ENCODE data around the gene CDH20.
A peak's percentile ranks its signal among the peaks of the same experiment; 100 is the strongest.

Gene CDH20

DNA sequence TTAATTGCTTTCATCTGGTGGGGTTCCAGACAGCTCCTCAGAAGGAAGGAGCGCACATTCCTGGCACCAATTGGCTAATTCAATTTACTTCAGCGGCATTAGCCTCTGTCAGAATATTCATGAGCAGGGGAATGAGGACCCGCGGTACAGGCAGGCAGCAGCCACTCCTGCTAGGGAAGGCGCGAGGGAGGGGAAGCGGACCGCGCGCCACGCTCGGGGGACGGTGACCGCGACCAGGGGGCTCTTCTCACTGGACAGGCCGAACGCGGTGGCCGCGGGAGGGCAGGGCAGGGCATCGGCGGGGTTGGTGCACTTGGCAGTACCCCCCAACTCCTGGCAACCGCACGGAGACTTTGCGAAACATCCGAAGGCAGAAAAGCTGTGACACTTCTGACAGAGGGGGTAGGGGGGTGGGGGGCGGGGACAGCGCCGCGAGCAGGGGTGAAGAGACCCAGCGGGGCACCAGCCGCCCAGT, at the start of gene CDH20:
Gene CDH20, plus strand, starts transcription at position 160 of the 475 bp plus-strand sequence.
- no peak for DNase-seq (ENCODE audit: extremely low read depth in 1 of 2, low read depth in 1 of 2)

DNA sequence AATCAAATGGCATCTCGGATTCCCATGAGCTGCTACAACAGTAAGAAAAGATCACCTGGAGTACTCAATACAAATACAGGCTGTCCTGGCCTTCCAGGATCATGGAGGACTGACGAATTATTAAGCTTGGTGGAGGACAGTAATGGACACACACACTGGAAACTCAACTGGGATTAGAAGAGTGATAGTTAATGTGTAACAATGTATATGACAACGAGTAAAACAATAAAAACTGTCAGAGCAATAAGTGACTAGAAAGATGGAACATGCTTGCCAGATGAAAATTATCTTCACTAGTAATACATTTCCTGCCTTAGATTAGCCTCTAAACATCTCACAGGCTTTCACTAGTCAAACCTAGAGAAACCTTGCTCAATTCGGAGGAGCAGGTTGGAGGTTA, 49.2 kb upstream of the CDH20 start:
- no peak for DNase-seq (ENCODE audit: extremely low read depth in 1 of 2, low read depth in 1 of 2)

DNA sequence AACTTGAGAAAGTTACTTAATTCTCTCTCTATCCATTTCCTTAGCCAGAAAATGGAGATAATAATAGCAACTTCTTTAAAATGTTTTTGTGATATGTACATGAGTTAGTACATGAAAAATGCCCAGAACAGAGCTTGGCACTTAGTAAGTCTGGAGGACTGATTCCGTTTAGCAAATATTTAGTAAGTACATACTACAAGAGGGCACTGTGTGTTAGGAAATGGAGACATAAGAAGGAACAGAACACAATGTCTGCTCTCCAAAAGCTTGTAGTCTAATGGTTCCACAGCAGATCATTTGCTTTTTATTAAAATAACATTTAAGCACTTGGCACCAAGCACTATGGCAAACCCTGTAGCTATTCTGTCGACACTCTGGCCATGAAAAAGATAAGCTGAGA, 47.5 kb upstream of the CDH20 start:
- no peak for DNase-seq (ENCODE audit: extremely low read depth in 1 of 2, low read depth in 1 of 2)

DNA sequence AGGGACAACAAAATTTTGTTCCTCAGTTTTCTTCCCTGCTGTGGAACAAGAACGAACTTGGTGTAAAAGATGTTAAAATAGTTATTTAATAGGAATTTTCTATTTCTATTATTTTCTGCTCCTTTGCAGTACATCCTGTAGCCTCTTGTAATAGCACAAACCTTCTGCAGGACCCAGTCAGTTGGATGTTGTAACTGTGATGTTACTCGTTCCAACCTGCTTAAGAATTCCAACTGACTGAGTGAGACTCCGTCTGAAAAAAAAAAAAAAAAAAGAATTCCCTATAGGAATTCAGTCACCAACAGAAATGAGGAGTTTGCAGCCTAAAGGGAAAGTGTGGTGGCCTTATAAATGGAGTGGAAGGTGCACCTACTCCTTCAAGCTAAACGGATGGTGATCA, 46.4 kb upstream of the CDH20 start:
- no peak for DNase-seq (ENCODE audit: extremely low read depth in 1 of 2, low read depth in 1 of 2)

DNA sequence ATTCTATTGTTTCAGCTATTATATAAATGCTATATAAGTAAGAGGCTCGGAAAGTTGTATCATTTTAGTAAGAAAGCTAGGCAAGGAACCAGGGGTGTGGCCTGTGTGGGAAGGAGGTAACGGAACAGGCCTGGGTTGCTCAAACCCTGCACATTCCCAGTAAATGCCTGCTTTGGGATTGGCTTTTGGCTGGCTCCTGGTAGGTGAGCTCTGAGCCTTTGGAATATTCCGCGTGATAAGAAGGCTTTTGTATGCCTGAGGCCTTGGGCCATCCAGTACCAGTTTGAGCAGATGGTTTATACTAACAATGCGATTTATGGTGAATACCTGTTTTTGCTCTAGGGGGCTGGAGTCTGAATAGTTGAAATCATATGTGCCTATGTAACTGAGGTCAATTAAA, 42.6 kb upstream of the CDH20 start:
- no peak for DNase-seq (ENCODE audit: extremely low read depth in 1 of 2, low read depth in 1 of 2)

DNA sequence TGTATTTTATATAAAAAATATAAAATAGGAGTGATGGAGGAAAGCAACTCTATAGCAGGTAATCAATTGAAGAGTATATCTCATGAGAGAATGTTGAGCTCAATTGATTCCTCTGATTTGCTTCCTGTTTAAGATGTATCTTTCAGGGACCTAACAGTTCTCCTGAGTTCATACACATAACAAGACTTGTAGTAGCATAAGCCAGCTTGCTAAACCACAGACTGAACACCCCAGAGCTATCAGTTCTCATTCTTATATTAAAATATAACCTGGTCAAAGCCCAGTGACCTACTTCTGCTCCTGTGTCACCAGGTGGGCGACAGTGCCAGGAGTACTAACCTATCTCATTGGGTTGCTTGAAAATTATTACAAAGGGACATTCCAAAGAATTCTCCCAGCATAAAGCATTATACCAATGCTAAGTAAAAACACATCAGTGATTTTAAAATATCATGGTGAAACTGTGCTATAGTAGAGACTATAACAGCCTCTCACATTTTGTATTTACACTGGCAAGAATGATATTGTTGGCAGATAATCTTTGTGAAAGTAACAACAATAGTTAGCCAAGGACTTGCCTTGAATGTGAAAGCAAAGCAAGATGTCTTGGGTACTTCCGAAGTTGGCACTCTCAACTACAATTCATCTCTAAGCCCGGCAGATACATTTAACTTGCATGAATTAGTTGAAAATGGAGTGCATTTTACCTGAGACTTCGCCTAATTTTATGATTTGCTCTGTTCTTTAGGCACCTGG, 40.8 kb upstream of the CDH20 start:
- no peak for DNase-seq (ENCODE audit: extremely low read depth in 1 of 2, low read depth in 1 of 2)

DNA sequence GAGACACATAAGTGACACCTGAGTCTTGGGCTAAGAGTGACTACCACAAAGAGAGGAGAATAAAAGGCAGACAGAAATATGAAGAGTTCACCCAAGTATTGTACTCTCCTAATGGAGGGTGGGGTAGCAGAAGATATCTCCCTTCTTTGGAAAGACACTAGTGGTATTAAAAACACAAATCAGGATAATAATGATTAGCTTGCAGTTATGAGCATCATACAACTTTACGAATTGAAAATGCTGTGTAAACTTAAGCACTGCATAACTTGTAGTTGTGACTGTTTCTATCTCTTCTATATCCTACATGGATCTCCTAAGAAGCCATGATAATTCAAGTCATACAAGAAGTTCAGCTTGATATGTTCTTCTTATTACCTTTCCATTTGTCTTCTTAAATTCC, 38.1 kb upstream of the CDH20 start:
- DNase-seq (ENCODE audit: extremely low read depth in 1 of 2, low read depth in 1 of 2) = no peak

DNA sequence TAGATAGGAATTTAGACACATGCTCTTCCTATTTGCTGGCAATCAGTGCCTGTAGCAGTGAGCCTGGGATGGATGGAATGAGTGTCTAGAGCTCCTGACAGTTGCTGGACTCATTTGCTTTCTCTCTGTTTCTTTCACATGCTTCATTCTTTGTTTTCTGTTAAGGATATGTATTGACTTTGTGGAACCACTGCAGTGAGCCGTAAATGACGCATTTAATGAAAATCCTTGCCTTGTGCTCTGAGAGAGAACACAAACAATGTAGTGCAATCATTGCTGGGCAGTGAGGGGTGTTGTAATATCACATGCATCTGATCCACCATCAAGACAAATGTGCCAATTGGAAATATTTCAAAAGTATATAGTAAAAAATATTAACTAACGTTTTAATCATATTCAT, 25.2 kb upstream of the CDH20 start:
- DNase-seq (ENCODE audit: extremely low read depth in 1 of 2, low read depth in 1 of 2) = no peak

DNA sequence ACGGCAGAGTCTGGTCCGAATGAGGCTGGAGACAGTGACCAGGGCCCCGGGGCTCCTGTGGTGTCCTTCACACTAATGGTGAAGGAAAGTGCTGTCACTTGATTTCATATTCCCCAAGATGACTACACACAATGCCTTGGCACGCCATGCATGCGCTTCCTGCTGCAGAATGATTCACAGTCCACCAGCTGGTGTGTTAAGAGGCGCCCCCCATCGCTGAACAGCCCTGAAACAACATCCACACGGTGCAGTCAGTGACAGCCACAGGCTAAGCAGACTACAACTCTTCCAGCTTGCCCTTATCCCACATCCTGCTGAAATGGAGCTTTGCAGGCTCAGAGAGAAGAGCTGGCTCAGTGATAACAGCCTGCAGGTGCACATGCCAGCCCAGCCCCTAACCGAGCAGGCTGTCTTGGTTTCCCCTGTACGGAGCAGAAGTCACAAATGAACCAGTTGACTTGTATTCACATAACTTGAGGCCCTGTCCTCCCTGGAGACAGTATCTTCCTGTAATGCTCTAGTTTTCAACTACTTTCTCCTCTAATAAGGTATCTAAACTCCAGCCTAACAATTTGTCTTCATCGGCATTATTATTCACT, 24.3 kb upstream of the CDH20 start:
- no peak for DNase-seq (ENCODE audit: extremely low read depth in 1 of 2, low read depth in 1 of 2)

DNA sequence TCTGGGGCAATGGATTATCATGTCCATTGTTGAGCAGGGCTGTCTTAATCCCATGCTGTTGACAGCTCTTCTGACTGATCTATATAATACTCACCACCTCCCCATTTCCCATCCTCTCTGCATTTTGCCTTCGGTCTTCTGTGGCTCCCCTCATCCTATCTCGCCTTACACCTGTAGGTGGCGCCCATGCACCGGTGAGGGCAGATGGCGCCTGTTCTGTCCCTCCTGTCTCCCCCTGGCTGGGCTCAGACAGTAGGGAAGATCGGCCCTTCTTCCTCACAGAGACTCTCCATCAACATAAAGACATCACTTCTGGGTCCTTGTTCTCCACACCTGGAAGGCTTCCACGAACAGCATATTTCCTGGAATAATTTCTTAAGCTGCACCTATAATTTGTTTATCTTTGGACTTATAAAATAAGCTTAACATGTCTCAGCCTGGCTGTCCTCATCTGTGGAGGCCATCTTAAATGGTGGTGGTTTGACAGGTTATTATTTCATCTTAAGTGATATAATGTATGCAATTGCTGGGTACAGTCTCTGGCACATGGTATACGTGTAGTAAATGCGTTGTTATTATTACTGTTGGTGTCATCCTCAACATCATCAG, 10.9 kb upstream of the CDH20 start:
- peak; percentile 2 to 3 for DNase-seq (ENCODE audit: extremely low read depth in 1 of 2, low read depth in 1 of 2)

DNA sequence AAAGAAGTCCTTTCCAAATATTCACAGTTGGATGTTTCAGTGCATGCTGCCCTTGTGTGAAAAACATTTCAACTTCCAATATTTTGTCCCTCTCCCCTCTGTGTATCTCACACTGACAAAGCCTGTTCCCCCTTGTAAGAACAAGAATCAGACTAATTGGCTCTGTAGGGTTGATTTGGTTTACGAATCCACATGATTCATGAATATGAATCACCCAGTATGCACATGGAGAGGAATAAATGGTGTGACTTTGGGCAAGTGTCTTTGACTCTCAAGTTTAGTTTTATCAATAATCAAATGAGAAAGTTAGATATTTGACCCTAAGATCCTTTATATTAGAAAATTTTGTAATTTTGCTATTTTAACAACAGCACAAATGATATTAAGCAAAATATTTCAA, 9.3 kb upstream of the CDH20 start:
- no peak for DNase-seq (ENCODE audit: extremely low read depth in 1 of 2, low read depth in 1 of 2)

DNA sequence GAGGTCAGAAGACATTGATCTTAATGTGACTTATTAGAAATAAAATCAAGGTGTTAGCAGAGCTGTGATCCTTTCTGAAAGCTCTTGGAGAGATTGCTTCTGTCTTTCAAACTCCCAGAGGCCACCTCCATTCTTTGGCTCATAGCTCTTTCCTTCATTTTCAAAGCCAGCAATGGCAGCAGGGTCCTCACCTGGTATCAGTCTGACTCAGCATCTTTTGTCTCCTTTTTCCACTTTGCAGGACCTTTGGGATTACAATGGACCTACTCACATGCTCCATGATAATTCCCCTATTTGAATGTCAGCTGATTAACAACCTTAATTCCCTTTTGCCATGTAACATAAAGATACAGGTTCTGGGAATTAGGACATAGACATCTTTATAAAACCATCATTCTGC, 6.8 kb upstream of the CDH20 start:
- no peak for DNase-seq (ENCODE audit: extremely low read depth in 1 of 2, low read depth in 1 of 2)

DNA sequence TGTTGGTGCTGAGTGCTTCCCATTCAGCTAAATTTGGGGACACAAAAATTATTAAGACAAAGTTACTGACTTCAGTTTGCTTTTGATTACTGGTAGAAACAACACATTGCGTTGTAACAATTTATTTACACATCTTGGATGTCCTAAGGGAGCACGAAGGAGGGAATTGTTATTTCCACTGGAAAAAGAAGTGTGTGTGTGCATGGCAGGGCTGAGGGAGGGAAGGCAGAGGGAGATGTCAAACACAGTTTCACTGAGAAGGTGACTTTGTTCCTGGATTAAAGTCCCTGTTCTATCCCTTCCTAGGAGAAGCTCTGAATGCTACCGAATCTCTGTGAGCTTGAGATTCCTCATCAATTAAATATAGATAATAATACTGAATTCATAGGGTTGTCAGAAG, 3.8 kb upstream of the CDH20 start:
- no peak for DNase-seq (ENCODE audit: extremely low read depth in 1 of 2, low read depth in 1 of 2)

DNA sequence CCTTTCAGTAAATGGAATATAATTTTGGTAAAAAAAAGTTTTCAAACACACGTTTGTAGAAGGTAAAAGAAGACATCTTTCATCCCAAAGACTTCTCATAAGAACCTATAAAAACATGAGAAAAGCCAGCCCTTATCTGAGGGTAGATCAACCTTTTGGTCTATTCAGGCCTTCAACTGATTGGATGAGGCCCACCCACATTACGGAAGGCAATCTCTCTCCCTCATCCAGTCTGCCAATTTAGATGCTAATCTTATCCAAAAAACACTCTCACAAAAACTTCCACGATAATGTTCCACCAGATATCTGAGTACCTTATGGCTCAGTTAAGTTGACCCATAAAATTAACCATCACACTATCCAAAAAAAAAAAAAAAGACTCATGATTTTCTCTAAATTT, 2.2 kb upstream of the CDH20 start:
- DNase-seq (ENCODE audit: extremely low read depth in 1 of 2, low read depth in 1 of 2) = no peak

DNA sequence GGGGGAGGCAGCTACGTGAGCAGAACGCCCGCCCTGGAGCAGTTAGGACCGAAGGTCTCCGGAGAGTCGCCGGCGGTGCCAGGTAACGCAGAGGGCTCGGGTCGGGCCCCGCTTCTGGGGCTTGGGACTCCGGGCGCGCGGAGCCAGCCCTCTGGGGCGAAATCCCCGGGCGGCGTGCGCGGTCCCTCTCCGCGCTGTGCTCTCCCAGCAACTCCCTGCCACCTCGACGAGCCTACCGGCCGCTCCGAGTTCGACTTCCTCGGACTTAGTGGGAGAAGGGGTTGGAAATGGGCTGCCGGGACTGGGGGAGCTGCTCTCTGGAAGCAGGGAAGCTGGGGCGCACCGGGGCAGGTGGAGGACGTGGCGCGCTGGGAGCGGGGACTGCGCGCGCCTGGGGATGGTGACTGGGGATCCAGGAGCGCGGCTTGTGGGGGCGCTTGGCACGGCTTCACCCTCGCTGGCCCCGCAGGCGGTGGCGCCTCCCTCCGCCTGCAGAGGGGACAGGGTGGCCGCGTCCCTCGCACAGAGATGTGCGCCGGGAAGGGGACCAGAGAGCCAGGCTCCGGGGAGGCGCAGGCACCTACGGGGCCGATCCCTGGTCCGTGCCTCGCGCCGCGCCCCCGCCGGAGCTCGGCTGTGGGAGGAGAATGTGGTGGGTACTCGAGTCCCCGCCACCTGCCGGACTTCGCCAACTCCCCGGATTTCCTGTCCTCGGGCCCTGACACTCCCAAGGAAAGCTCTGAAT, 688 bp downstream of the CDH20 start:
- DNase-seq (ENCODE audit: extremely low read depth in 1 of 2, low read depth in 1 of 2) = no peak

DNA sequence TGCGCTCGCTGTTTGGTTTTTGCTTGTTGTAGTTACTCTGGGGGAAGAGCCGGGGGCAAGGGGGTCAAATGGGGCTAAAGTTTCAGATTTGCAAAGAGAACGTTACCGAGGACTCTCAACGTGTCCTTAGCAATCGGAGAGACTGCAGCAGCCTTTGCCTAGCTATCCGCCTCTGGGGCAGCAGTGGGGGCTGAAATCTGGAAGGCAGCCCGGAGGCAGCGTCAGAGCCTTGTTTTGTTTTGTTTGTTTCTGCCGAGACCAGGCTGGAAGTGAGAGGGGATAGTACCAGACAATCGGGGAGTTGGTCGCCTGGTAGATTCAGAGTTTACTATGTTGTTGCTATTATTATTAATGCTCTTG, 1.2 kb downstream of the CDH20 start:
- no peak for DNase-seq (ENCODE audit: extremely low read depth in 1 of 2, low read depth in 1 of 2)

DNA sequence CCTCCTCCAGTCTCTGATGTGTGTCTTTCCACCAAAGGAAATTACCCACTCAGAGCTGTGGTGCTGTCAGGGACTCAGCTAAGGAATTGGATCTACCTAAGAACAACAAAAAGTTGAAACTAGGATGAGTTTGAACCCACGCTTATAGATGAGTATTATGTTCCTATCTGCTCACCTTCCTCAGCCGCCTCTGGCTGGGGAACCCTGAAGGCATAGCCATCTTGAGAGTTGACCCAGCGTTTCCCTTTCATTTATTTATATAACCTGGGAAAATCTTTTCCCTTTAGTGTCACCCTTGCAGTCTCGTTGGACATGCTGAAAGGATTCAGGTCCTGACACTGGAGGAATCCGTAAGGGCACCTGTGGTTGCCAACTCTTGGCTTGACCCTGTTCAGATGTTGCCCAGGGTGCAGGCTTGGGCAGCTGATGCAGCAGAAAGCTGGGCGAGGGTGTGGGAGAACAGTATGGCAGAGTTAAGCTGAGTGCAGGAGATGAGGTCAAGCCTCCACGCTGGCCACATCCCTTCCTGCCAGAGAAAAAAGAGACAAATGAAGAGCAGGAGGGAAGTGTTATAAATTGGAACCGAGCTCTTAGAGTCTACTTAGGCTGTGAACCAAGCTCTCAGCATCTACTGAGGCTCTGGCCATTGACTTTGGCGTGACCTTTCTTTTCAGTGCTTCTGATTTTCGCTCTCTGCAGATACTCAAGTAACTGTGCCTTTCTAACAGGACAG, 1.9 kb downstream of the CDH20 start:
- DNase-seq (ENCODE audit: extremely low read depth in 1 of 2, low read depth in 1 of 2) = no peak

DNA sequence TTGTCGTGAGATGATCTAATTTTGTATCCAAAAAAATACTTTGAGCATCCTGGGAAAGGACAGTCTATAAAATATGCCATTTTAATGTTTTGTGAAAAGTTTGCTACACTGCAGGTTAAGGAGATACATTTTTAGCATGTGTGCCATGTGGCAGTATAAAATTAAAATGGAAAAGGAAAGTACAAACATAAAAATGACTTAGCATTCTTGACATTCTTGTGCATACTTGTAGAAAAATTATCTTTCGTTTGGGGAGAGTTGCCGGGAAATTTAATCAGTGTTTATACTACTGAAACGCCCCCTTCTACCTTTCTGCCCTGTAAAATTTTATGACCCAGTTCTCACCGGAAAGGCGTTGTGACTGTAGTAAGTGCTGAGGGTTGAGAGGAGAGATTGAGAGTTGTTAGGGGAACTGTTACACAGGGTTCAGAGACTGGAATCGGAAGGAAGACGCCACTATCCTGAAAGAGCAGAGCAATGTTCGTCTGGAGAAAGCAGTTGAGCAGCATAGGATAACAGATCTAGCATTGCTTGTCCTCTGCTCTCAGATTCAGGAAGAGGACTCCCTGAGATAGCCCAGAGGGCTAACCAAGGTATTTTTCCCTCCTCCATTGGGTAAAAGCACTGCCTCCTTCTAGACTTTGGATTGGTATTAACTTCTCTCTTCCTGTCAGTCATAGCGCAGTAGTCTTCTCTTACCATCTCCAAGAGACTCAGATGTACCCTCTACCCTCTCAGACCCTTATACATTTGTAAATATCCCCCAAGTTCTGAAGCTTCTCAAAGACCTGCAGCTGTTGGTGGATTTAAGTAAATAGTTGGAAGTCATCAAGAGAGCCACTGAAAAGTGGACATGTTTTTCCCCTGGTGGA, 2.7 kb downstream of the CDH20 start:
- no peak for DNase-seq (ENCODE audit: extremely low read depth in 1 of 2, low read depth in 1 of 2)

DNA sequence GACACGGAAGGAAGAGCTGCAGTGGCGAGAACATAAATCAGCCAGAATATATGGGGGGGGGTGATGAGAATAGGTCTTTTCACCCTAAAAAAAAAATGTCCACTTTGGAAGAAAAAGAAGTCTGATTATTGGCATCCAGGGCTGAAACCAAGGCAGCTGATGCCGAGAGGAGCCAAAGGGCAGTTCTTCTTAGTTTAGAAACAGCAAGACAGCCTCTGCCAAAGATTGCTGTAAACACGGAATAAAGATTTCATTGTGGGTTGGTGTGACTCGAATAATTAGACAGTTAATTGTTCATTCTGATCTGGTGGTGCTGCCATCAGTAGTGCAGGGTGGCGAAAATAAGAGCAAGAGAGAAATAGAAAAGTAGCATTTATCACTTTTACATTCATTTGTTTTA, 3.5 kb downstream of the CDH20 start:
- DNase-seq (ENCODE audit: extremely low read depth in 1 of 2, low read depth in 1 of 2) = no peak

DNA sequence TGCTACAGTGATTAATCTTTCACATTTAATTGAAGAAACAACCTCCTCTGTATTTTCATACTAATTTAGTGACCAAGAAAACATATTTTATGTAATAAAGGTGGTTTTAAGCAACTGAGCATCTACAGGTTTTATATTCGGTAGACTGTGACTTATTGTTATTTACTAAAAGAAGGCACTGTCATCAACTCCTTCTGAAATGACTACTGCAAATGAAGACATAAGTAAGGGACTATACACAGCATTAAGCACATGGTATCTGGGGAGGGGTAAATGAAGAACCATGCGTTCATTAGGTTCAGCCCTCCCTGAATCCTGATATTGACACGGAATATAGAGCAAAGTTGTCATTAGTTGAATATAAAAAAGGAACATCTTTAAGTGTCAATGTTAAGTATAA, 4.3 kb downstream of the CDH20 start:
- DNase-seq (ENCODE audit: extremely low read depth in 1 of 2, low read depth in 1 of 2) = no peak

All from stimulated activated CD8-positive, alpha-beta memory T cell treated with anti-CD3 and anti-CD28 coated beads, Interleukin-7, amount 100 ng/mL, for 48 hours (primary cell).